SK-N-SH treated with all-trans-retinoic acid at 6 μM for 48 hours (cell line): ENCODE data around the gene PHACTR2.

Source experiments
- ATAC-seq: fragments of 200-7000 bp; cut with Tn5 transposase; 3 replicates; pipeline ENCODE4 v1.9.1; 2020; ENCODE audit warnings: mild to moderate bottlenecking, moderate library complexity
- ARNTL ChIP-seq: fragments of 450-650 bp; formaldehyde crosslinking; IDR thresholded peaks from 2 replicates; pipeline ENCODE4 v1.5.0; 2020; ENCODE audit warnings: low read depth, mild to moderate bottlenecking, moderate library complexity, borderline replicate concordance
- BACH2 ChIP-seq: fragments of 250-450 bp; sonication (Bioruptor Pico); IDR thresholded peaks from 2 replicates; pipeline ENCODE4 v1.9.0; 2021; ENCODE audit warnings: mild to moderate bottlenecking, borderline replicate concordance
- CSDC2 ChIP-seq: fragments of 250-450 bp; sonication (Bioruptor Pico); IDR thresholded peaks from 2 replicates; pipeline ENCODE4 v1.5.0; 2020; ENCODE audit warnings: mild to moderate bottlenecking, moderate library complexity
- ESRRG ChIP-seq: fragments of 250-450 bp; sonication (Bioruptor Pico); IDR thresholded peaks from 2 replicates; pipeline ENCODE4 v1.6.1; 2021; ENCODE audit warnings: mild to moderate bottlenecking
- GLIS3 ChIP-seq: fragments of 250-450 bp; sonication (Bioruptor Pico); IDR thresholded peaks from 2 replicates; pipeline ENCODE4 v1.5.0; 2020; ENCODE audit warnings: mild to moderate bottlenecking, moderate library complexity
- ISL1 ChIP-seq: fragments of 250-450 bp; sonication (Bioruptor Pico); IDR thresholded peaks from 2 replicates; pipeline ENCODE4 v2.1.2; 2022; ENCODE audit warnings: mild to moderate bottlenecking, moderate library complexity
- OSR1 ChIP-seq: fragments of 250-450 bp; sonication (Bioruptor Pico); IDR thresholded peaks from 2 replicates; pipeline ENCODE4 v1.8.0; 2022; ENCODE audit warnings: moderate library complexity, mild to moderate bottlenecking, inconsistent platforms
- PPARA ChIP-seq: fragments of 250-450 bp; sonication (Bioruptor Pico); IDR thresholded peaks from 2 replicates; pipeline ENCODE4 v1.5.0; 2020; ENCODE audit warnings: mild to moderate bottlenecking, borderline replicate concordance
- RARB ChIP-seq: fragments of 250-450 bp; sonication (Bioruptor Pico); IDR thresholded peaks from 2 replicates; pipeline ENCODE4 v1.8.0; 2021; ENCODE audit warnings: mild to moderate bottlenecking, moderate library complexity
- SNAI2 ChIP-seq: fragments of 250-450 bp; sonication (Bioruptor Pico); IDR thresholded peaks from 2 replicates; pipeline ENCODE4 v1.5.0; 2020; ENCODE audit warnings: mild to moderate bottlenecking, moderate library complexity
- TCF4 ChIP-seq: fragments of 250-450 bp; sonication (Bioruptor Pico); IDR thresholded peaks from 2 replicates; pipeline ENCODE4 v1.8.0; 2021; ENCODE audit warnings: mild to moderate bottlenecking, moderate library complexity, borderline replicate concordance
- TOX ChIP-seq: fragments of 250-450 bp; sonication (Bioruptor Pico); IDR thresholded peaks from 2 replicates; pipeline ENCODE4 v1.8.0; 2021; ENCODE audit warnings: mild to moderate bottlenecking, moderate library complexity, borderline replicate concordance
- ZC3H10 ChIP-seq: fragments of 250-450 bp; sonication (Bioruptor Pico); IDR thresholded peaks from 2 replicates; pipeline ENCODE4 v1.5.1; 2021; ENCODE audit warnings: mild to moderate bottlenecking, moderate library complexity
- ZFP3 ChIP-seq: fragments of 250-450 bp; sonication (Bioruptor Pico); IDR thresholded peaks from 2 replicates; pipeline ENCODE4 v1.5.0; 2020; ENCODE audit warnings: mild to moderate bottlenecking, moderate library complexity
- ZFP30 ChIP-seq: fragments of 450-650 bp; formaldehyde crosslinking; IDR thresholded peaks from 2 replicates; pipeline ENCODE4 v1.5.0; 2022; ENCODE audit warnings: mild to moderate bottlenecking, moderate library complexity
- ZNF565 ChIP-seq: fragments of 450-650 bp; formaldehyde crosslinking; conservative IDR thresholded peaks from 2 replicates; pipeline ENCODE4 v1.5.0; 2020; ENCODE audit warnings: low read depth, mild to moderate bottlenecking, moderate library complexity
- ZNF70 ChIP-seq: fragments of 450-650 bp; formaldehyde crosslinking; IDR thresholded peaks from 2 replicates; pipeline ENCODE4 v1.5.0; 2020; ENCODE audit warnings: mild to moderate bottlenecking, moderate library complexity
- ZNF8 ChIP-seq: fragments of 450-650 bp; formaldehyde crosslinking; IDR thresholded peaks from 2 replicates; pipeline ENCODE4 v1.5.0; 2020; ENCODE audit warnings: mild to moderate bottlenecking, moderate library complexity
- TF ChIP-seq, protein P1 (sequence below): fragments of 250-450 bp; sonication (Bioruptor Pico); IDR thresholded peaks from 2 replicates; pipeline ENCODE4 v1.5.1; 2021; ENCODE audit warnings: mild to moderate bottlenecking, moderate library complexity
- TF ChIP-seq, protein P2 (sequence below): fragments of 250-450 bp; sonication (Bioruptor Pico); IDR thresholded peaks from 2 replicates; pipeline ENCODE4 v1.8.0; 2021; ENCODE audit warnings: low read depth, mild to moderate bottlenecking, moderate library complexity, borderline replicate concordance
- TF ChIP-seq, protein P3 (sequence below): fragments of 250-450 bp; sonication (Bioruptor Pico); IDR thresholded peaks from 2 replicates; pipeline ENCODE4 v1.8.0; 2020; ENCODE audit warnings: mild to moderate bottlenecking, moderate library complexity, borderline replicate concordance
- TF ChIP-seq, protein P4 (sequence below): fragments of 250-450 bp; sonication (Bioruptor Pico); IDR thresholded peaks from 2 replicates; pipeline ENCODE4 v1.5.1; 2020; ENCODE audit warnings: low read depth, mild to moderate bottlenecking, moderate library complexity
- TF ChIP-seq, protein P5 (sequence below): fragments of 250-450 bp; sonication (Bioruptor Pico); IDR thresholded peaks from 2 replicates; pipeline ENCODE4 v1.5.0; 2020; ENCODE audit warnings: mild to moderate bottlenecking, moderate library complexity

The PHACTR2 gene

DNA sequence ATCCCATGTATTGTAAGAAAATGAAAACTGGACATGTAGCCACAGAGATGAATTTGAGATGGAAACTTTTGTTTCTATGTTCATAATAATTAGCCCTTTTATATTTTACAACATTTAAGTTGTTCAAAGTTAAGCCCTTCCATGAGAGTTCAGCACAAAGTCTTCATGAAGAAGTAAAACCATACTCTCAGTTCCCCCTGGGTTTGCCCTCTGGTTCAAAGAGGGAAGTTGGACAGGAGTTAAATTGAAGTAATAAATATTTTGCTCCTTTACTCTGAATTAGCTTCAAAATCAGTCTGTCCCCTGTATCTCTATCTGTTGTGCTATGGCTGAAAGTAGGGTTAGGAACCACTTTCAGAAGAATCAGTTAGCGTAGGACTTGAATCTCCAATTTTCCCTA, 31.1 kb downstream of the PHACTR2 start (continued):
- TF ChIP-seq, protein P1, sequence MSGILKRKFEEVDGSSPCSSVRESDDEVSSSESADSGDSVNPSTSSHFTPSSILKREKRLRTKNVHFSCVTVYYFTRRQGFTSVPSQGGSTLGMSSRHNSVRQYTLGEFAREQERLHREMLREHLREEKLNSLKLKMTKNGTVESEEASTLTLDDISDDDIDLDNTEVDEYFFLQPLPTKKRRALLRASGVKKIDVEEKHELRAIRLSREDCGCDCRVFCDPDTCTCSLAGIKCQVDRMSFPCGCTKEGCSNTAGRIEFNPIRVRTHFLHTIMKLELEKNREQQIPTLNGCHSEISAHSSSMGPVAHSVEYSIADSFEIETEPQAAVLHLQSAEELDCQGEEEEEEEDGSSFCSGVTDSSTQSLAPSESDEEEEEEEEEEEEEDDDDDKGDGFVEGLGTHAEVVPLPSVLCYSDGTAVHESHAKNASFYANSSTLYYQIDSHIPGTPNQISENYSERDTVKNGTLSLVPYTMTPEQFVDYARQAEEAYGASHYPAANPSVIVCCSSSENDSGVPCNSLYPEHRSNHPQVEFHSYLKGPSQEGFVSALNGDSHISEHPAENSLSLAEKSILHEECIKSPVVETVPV, result no peak
- TF ChIP-seq BACH2 (no peak), ARNTL (CRISPR knock-in tag) (no peak)

DNA sequence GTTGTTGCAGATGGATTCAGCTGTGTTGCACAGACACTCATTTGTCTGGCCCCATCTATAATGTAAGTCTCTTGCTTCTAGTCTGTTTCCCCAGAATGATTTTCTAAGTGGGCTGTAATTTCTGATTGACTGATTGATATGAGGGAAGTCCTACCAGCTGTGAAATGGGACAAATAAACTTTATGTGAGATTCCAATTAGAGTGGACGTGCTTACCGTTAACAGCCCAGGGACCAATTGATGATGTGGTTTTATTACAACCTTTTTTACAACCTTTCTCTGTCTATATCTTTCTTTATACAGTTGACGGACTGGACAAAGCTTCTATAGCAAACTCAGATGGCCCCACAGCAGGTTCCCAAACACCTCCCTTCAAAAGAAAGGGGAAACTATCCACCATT, 33.9 kb downstream of the PHACTR2 start:
- TF ChIP-seq, protein P2, sequence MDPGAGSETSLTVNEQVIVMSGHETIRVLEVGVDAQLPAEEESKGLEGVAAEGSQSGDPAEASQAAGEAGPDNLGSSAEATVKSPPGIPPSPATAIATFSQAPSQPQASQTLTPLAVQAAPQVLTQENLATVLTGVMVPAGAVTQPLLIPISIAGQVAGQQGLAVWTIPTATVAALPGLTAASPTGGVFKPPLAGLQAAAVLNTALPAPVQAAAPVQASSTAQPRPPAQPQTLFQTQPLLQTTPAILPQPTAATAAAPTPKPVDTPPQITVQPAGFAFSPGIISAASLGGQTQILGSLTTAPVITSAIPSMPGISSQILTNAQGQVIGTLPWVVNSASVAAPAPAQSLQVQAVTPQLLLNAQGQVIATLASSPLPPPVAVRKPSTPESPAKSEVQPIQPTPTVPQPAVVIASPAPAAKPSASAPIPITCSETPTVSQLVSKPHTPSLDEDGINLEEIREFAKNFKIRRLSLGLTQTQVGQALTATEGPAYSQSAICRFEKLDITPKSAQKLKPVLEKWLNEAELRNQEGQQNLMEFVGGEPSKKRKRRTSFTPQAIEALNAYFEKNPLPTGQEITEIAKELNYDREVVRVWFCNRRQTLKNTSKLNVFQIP, result no peak
- TF ChIP-seq ZNF70 (no peak), TOX (no peak), CSDC2 (no peak), OSR1 (CRISPR knock-in tag) (no peak), SNAI2 (CRISPR knock-in tag) (no peak), ZC3H10 (CRISPR knock-in tag) (no peak), ZNF8 (CRISPR knock-in tag) (no peak), ARNTL (CRISPR knock-in tag) (no peak), ISL1 (CRISPR knock-in tag) (no peak), ZFP3 (CRISPR knock-in tag) (no peak), PPARA (CRISPR knock-in tag) (no peak), BACH2 (no peak), ZFP30 (CRISPR knock-in tag) (no peak), ESRRG (CRISPR knock-in tag) (no peak), ZNF565 (CRISPR knock-in tag) (no peak), GLIS3 (CRISPR knock-in tag) (no peak)
- TF ChIP-seq, protein P1, result no peak
- TF ChIP-seq, protein P3, sequence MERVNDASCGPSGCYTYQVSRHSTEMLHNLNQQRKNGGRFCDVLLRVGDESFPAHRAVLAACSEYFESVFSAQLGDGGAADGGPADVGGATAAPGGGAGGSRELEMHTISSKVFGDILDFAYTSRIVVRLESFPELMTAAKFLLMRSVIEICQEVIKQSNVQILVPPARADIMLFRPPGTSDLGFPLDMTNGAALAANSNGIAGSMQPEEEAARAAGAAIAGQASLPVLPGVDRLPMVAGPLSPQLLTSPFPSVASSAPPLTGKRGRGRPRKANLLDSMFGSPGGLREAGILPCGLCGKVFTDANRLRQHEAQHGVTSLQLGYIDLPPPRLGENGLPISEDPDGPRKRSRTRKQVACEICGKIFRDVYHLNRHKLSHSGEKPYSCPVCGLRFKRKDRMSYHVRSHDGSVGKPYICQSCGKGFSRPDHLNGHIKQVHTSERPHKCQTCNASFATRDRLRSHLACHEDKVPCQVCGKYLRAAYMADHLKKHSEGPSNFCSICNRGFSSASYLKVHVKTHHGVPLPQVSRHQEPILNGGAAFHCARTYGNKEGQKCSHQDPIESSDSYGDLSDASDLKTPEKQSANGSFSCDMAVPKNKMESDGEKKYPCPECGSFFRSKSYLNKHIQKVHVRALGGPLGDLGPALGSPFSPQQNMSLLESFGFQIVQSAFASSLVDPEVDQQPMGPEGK (CRISPR knock-in tag), result no peak
- TF ChIP-seq, protein P4, sequence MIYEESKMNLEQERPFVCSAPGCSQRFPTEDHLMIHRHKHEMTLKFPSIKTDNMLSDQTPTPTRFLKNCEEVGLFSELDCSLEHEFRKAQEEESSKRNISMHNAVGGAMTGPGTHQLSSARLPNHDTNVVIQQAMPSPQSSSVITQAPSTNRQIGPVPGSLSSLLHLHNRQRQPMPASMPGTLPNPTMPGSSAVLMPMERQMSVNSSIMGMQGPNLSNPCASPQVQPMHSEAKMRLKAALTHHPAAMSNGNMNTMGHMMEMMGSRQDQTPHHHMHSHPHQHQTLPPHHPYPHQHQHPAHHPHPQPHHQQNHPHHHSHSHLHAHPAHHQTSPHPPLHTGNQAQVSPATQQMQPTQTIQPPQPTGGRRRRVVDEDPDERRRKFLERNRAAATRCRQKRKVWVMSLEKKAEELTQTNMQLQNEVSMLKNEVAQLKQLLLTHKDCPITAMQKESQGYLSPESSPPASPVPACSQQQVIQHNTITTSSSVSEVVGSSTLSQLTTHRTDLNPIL (CRISPR knock-in tag), result no peak
- TF ChIP-seq, all 23 proteins: peak for 0
- ATAC-seq, result no peak

DNA sequence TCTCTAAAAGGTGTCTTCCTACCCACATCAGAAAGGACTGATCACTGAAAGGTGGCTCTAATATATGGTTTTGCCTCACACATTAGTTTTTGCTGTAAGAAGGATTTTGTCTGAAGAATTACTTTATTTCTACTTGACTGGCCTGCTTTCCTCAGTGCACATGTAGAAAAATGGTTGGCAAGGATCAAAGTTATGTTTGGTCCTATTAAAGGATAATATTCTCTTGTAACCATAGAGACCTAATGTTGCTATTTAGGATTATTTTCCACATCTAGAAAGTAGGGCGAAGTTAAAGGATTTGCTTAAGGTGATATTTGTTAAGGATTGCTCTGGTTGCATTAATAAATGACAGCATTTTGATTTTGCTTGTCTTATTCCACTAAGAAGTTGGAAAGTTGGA, 40.7 kb downstream of the PHACTR2 start:
- ATAC-seq, result no peak
- TF ChIP-seq, protein P2, result no peak
- TF ChIP-seq ZFP30 (CRISPR knock-in tag), result no peak
- no peak for TF ChIP-seq GLIS3 (CRISPR knock-in tag)
- TF ChIP-seq, protein P5, sequence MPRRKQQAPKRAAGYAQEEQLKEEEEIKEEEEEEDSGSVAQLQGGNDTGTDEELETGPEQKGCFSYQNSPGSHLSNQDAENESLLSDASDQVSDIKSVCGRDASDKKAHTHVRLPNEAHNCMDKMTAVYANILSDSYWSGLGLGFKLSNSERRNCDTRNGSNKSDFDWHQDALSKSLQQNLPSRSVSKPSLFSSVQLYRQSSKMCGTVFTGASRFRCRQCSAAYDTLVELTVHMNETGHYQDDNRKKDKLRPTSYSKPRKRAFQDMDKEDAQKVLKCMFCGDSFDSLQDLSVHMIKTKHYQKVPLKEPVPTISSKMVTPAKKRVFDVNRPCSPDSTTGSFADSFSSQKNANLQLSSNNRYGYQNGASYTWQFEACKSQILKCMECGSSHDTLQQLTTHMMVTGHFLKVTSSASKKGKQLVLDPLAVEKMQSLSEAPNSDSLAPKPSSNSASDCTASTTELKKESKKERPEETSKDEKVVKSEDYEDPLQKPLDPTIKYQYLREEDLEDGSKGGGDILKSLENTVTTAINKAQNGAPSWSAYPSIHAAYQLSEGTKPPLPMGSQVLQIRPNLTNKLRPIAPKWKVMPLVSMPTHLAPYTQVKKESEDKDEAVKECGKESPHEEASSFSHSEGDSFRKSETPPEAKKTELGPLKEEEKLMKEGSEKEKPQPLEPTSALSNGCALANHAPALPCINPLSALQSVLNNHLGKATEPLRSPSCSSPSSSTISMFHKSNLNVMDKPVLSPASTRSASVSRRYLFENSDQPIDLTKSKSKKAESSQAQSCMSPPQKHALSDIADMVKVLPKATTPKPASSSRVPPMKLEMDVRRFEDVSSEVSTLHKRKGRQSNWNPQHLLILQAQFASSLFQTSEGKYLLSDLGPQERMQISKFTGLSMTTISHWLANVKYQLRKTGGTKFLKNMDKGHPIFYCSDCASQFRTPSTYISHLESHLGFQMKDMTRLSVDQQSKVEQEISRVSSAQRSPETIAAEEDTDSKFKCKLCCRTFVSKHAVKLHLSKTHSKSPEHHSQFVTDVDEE (CRISPR knock-in tag), result no peak
- TF ChIP-seq TCF4 (CRISPR knock-in tag), result no peak
- TF ChIP-seq ESRRG (CRISPR knock-in tag), result no peak
- TF ChIP-seq ISL1 (CRISPR knock-in tag), result no peak
- no peak for TF ChIP-seq SNAI2 (CRISPR knock-in tag)
- no peak for TF ChIP-seq RARB
- TF ChIP-seq CSDC2, result no peak
- TF ChIP-seq BACH2, result no peak
- no peak for TF ChIP-seq ZNF565 (CRISPR knock-in tag)
- TF ChIP-seq, protein P4 (CRISPR knock-in tag), result no peak
- no peak for TF ChIP-seq OSR1 (CRISPR knock-in tag)
- no peak for TF ChIP-seq ZFP3 (CRISPR knock-in tag)
- no peak for TF ChIP-seq TOX
- TF ChIP-seq ZC3H10 (CRISPR knock-in tag), result no peak
